22Rv1 (cell line): ENCODE results near the gene NEIL3.

Experiments used
- CTCF ChIP-seq: fragments of 450-650 bp; IDR thresholded peaks from 2 replicates; pipeline ENCODE4 v1.5.1; 2017; ENCODE audit warnings: mild to moderate bottlenecking
- ZFX ChIP-seq: fragments of 450-650 bp; IDR thresholded peaks from 2 replicates; pipeline ENCODE4 v1.6.1; 2017; ENCODE audit warnings: antibody characterized with exemption, borderline replicate concordance

GRCh38 chr4:177348348-177348747, 38.7 kb downstream of the NEIL3 start:
- TF ChIP-seq CTCF (no peak), ZFX (no peak)
